AG04449 (cell line): ENCODE data around the gene SCYL3.
"Not testable (repeated sequence)": the region's sequence is repeated elsewhere in the genome, so short reads cannot be mapped to it uniquely, and the experiment has no call there.

Source experiments
- CTCF ChIA-PET: fragments of 350-600 bp; formaldehyde crosslinking; extraction: SDS; loops from one replicate; lab custom pipeline; 2021; ENCODE audit warnings: antibody characterized with exemption; lab: Yijun Ruan, JAX
- POLR2A ChIA-PET: fragments of 400-600, 350-600 bp; formaldehyde crosslinking; extraction: SDS; loops from one replicate; lab custom pipeline; 2020; ENCODE audit warnings: antibody characterized with exemption, inconsistent platforms; lab: Yijun Ruan, JAX
- DNase-seq: peaks from one replicate; pipeline ENCODE4 v3.0.0-alpha.2; 2010; ENCODE audit warnings: low read depth, low spot score
- H3K4me3 ChIP-seq: 2 replicates; pipeline ENCODE4 v1.5.1; 2011; ENCODE audit warnings: low read depth, mild to moderate bottlenecking, control low read depth, low read length
- TF ChIP-seq, protein P1 (sequence below): IDR thresholded peaks from one replicate; pipeline ENCODE4 v1.5.1; 2011; ENCODE audit warnings: mild to moderate bottlenecking, moderate library complexity, low read length, control low read depth, inconsistent platforms; ENCODE audit not compliant: insufficient read depth; ENCODE audit errors: missing control alignments

Gene SCYL3

DNA sequence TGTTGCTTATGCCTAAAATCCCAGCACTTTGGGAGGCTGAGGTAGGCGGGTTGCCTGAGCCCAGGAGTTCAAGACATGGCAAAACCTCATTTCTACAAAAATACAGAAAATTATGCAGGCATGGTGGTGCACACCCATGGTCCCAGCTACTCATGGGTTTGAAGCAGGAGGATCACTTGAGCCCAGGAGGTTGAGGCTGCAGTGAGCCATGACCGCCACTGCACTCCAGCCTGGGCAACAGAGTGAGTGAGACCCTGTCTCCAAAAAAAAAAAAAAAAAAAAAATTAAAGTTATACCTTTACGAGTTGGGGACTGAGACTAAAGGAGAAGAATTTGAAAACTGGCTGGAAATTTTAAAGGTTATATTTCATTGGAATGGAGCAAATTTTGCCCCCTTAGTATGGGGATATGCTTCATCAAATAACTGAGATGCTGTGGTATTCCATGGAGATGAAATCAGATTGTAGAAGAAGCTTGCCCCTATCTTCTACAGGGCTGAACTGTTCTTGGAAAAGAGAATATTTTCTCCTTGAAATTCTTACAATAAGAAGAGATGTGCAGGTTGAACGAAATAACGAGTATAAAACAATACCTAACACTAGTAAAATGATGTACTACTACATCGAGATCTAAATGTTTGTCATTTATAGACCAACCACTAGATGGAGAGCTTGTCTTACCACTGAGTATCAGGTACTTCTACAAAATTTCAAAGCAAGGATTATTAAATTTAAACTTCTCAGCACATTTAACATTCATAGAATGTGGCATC lies 34.9 kb upstream of the SCYL3 start:
- TF ChIP-seq, protein P1, sequence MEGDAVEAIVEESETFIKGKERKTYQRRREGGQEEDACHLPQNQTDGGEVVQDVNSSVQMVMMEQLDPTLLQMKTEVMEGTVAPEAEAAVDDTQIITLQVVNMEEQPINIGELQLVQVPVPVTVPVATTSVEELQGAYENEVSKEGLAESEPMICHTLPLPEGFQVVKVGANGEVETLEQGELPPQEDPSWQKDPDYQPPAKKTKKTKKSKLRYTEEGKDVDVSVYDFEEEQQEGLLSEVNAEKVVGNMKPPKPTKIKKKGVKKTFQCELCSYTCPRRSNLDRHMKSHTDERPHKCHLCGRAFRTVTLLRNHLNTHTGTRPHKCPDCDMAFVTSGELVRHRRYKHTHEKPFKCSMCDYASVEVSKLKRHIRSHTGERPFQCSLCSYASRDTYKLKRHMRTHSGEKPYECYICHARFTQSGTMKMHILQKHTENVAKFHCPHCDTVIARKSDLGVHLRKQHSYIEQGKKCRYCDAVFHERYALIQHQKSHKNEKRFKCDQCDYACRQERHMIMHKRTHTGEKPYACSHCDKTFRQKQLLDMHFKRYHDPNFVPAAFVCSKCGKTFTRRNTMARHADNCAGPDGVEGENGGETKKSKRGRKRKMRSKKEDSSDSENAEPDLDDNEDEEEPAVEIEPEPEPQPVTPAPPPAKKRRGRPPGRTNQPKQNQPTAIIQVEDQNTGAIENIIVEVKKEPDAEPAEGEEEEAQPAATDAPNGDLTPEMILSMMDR: peak; percentile 52
- no peak for DNase-seq
- H3K4me3 ChIP-seq: no peak overlapping the region
- POLR2A ChIA-PET: interaction anchor here (0.6 kb wide), 1 partner anchor 412 kb away, joined by 3 read pairs; no protein-coding TSS in a partner anchor
- CTCF ChIA-PET: interaction anchor here (0.5 to 3.6 kb wide), 30 partner anchors 11 to 1300 kb away, joined by 3 to 39 read pairs (median 4); partner anchors contain the start of gene KIFAP3

DNA sequence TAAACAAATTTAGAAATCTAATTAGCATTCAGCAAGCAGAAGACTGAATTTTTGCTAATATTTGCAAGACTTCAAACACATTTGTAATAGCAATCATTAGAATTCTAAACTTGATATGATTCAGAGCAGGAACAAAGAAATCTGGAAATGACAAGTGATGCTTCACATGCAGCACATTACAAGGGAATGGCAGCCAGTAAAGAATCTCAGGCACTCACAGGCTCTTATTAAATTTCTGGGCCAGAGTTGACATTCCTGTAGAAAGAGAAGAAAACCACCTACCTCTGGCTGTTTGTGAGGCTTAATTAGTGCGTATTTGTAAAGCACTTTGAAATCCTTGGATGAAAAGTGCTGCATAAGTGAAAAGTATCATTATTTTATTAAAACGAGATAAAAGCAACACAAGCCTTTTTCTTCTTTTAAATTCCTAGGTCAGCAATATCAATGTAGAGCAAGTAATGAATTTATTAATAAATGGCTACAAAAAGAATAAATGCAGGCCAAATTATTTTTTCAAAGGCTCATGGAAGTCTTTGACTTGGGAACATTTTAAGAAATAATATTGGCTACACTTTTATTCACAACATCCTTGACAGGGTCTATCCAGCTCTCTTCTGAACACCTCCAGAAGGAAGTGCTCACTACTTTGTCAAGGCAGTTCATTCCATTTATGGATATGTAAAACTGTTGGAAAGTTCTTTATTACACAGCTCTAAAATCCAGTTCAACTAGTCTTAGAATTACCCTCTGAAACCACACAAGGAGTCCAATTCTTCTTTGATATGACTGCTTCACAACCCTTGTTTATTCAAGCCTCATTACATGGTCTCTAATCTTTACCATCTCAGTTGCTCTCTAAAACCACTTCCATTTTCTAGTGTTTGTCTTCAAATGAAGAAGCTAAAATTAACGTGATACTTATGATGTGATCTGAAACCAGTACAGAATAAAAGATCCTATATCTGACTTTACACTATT lies 32.1 kb upstream of the SCYL3 start:
- TF ChIP-seq, protein P1: no peak
- POLR2A ChIA-PET: no interaction called here
- DNase-seq: no peak
- H3K4me3 ChIP-seq: no peak overlapping the region
- CTCF ChIA-PET: interaction anchor here (3.6 kb wide), 1 partner anchor 8 kb away, joined by 39 read pairs; no protein-coding TSS in a partner anchor

DNA sequence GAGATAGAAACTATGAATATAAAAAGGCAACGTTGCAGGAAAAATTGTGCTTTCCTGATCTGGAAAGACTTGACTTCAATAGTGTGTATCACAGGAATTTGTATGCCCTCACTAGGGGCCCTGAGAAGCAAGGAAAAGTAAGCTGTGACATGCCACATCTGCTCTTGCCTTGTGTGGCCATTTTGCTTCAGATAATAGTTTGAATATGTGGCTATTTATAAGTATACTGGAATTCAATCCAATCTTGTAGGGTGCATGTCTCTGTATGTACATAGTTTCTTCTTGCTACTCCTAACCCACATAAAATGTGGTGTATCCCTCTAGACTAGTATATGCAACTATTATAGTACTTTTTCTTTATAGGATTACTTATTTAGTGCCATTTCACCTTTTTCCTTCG lies 31.1 kb upstream of the SCYL3 start:
- no peak for DNase-seq
- TF ChIP-seq, protein P1: no peak
- H3K4me3 ChIP-seq: no peak overlapping the region
- POLR2A ChIA-PET: no interaction called here
- CTCF ChIA-PET: no interaction called here

DNA sequence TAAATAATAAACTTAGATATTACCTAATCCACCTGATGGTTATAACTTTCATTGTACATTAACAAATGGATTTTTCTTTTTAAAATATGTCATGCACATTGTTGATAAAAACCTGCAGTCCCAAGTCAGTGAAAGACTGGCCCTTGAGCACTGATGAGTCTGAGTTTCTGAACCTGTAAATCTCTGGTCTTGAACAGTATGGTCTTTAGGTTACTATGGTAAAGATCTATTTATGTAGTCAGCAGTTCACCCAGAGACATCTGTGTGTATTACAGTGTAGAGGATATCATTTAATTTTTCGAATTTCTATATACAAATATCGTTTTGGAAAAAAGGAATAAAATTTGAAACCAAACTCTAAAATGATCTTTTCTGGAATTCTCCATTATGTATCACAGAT lies 30.4 kb upstream of the SCYL3 start:
- DNase-seq: no peak
- no peak overlapping the region for H3K4me3 ChIP-seq
- ChIA-PET POLR2A (no interaction called here), CTCF (no interaction called here)
- TF ChIP-seq, protein P1: no peak

DNA sequence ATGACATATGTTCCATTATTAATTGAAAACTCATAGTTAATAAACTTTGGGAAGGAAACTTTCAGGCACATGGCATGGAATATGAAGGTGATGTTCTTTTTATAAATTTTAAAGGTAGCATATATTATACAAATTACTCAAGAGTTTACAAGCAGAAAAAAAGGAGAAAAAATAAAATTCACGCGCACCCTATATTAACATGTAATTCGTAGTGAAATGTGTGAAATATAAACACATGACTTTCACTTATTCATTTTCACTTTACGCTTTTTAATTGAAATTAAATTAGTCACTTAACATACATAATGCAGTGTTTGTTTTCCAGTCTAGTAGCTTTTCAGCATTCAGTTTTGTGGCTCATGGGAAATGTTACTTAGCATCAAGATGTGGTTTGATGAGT lies 27.4 kb upstream of the SCYL3 start:
- ChIA-PET CTCF (no interaction called here), POLR2A (no interaction called here)
- no peak overlapping the region for H3K4me3 ChIP-seq
- TF ChIP-seq, protein P1: no peak
- no peak for DNase-seq

DNA sequence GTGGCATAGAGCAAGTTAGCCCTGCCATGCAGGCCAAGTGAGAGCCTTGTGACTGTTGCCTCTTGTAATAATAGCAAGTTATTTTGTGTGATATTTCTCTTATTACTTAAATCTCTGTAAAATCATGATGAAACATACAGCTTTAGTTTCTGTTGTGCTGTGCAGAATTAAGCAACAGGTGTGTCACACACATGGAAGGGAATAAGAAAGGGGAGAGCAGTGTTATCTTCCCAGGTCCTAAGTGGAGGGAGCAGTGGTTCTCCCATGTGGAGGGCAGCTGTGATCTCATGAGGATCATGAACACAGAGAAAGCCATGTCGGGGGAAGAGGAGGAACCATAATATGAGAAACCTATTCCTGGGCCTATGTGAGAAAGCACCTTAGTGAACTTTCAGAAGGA lies 25.2 kb upstream of the SCYL3 start:
- ChIA-PET CTCF (interaction anchor here (6.5 kb wide), 1 partner anchor 9 kb away, joined by 39 read pairs; no protein-coding TSS in a partner anchor), POLR2A (no interaction called here)
- H3K4me3 ChIP-seq: no peak overlapping the region
- TF ChIP-seq, protein P1: no peak
- no peak for DNase-seq

DNA sequence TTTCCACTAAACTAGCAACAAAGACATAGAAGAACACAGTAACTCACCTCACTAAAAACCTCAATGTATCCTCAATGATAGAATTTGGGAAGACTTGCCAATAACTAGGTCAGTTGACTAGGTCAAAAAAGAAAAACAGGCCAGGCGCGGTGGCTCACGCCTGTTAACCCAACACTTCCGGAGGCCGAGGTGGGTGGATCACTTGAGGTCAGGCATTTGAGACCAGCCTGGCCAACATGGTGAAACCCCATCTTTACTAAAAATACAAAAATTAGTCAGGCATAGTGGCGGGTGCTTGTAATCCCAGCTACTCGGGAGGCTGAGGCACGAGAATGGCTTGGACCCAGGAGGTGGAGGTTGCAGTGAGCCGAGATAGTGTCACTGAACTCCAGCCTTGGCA lies 24.5 kb upstream of the SCYL3 start:
- DNase-seq, POLR2A ChIA-PET, H3K4me3 ChIP-seq: not testable (repeated sequence)
- CTCF ChIA-PET: interaction anchor here (6.5 kb wide), 1 partner anchor 10 kb away, joined by 39 read pairs; no protein-coding TSS in a partner anchor
